ENCODE measurements around the gene NDUFA3.

- TF ChIP-seq CTCF (IDR thresholded peaks at IDR 0.05) (no peak), POLR2A (IDR thresholded peaks at IDR 0.05) (no peak)
Observed at GRCh38 chr19:54077334-54077733, 25.3 kb upstream of the NDUFA3 start.
